Muscle of leg (tissue), 11 donors: ENCODE measurements around the gene CHKB. TPM values are rescaled to one million over a fixed set of nuclear protein-coding genes. Genes with fewer than 3 reads are reported as not detected.

Source experiments
- DNase-seq: peaks from one replicate; pipeline ENCODE4 v3.0.0; 2013
- H3K27ac ChIP-seq: one replicate; pipeline ENCODE4 v1.5.1; 2013; ENCODE audit warnings: mild to moderate bottlenecking, low read length, control low read depth
- H3K27me3 ChIP-seq: one replicate; pipeline ENCODE4 v1.6.1; 2013; ENCODE audit warnings: low read length; ENCODE audit not compliant: control insufficient read depth, insufficient read depth
- H3K36me3 ChIP-seq: one replicate; pipeline ENCODE4 v1.6.1; 2013; ENCODE audit warnings: low read length; ENCODE audit not compliant: control insufficient read depth, insufficient read depth
- H3K4me1 ChIP-seq: one replicate; pipeline ENCODE4 v1.6.1; 2013; ENCODE audit warnings: low read length; ENCODE audit not compliant: control insufficient read depth, insufficient read depth
- H3K4me3 ChIP-seq: one replicate; pipeline ENCODE4 v1.5.1; 2013; ENCODE audit warnings: low read length, control low read depth
- H3K9me3 ChIP-seq: replicated peaks from 2 replicates; pipeline ENCODE4 v1.6.1; 2013; ENCODE audit warnings: low read depth, low read length; ENCODE audit not compliant: control insufficient read depth
- WGBS: methylation state at CpG from one replicate; pipeline ENCODE4 v1.1.5; 2013; ENCODE audit warnings: missing lambda C conversion rate; ENCODE audit not compliant: insufficient coverage; 5-methylcytosine and 5-hydroxymethylcytosine counted together
- polyA plus RNA-seq, 8 donors: library from polyadenylated mRNA; unstranded; fragments of 120-200 nt; gene quantifications; one replicate each; pipeline versions ENCODE4 v1.2.1 to v1.2.3, GENCODE V29; 2013; ENCODE audit warnings: inconsistent platforms in 1 of 8, low replicate concordance in 1 of 8; ENCODE audit not compliant: insufficient read length in 8 of 8, insufficient read depth in 1 of 8
- total RNA-seq: library from RNA; stranded (reverse); fragments of 120-200 nt; gene quantifications from one replicate; pipeline ENCODE4 v1.2.4, GENCODE V29; 2013

CHKB gene
- total and polyA plus RNA-seq, 9 donors, result 38.6 to 61.7 (median 47.5) TPM

DNA sequence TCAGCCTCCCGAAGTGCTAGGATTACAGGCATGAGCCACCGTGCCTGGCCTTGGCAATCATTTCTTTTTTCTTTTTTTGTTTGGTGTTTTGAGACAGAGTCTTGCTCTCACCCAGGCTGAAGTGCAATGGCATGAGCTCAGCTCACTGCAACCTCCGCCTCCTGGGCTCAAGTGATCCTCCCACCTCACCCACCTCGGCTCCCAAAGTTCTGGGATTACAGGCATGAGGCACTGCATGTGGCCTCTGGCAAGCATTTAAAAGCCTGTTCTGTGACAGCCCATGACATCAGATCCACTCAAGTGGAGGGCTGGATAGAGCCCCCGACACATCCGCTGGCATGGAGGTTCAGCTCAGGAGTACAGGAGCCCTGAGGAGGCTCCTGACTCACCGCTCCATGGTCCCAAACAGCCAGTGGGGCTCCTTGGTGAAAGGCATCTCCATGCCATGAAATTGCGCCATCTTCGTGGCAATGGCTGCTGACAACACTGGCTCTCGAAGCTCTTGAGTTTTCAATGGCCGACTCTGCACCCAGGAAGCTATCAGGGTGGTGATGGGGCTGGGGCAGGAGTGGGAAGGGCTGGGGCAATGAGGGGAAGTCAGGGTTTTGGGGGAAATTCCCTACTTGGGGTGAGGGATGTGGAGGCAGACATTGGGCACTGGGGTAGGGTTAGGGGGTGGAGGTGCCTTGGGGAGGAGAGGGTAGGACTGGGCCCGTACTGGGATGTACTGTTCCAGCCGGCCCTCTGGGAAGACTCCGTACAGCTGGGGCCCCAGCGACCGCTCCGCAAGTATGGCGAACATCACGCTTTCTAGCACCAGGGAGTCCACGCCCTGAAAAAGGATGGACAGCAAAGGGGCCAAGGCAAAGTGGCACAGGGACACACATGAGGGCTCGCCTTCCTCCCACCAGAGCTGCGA lies 1.4 kb downstream of the CHKB start:
- H3K36me3 ChIP-seq, result peaks cover 22% of the 10 kb centered on the region
- H3K27me3 ChIP-seq, result peaks cover 17% of the 10 kb centered on the region
- peaks cover 50% of the 10 kb centered on the region for H3K4me1 ChIP-seq
- H3K4me3 ChIP-seq, result peak overlapping the region; percentile 93
- no peak for DNase-seq
- H3K27ac ChIP-seq, result no peak overlapping the region
- no peaks in the 10 kb centered on the region for H3K9me3 ChIP-seq
- 90% methylated on average over 18 of the region's 22 CpGs for WGBS

- no peak overlapping the region for H3K27ac ChIP-seq
- no peak for DNase-seq
- H3K4me1 ChIP-seq, result peaks cover 50% of the 10 kb centered on the region
- H3K4me3 ChIP-seq, result no peak overlapping the region
- peaks cover 22% of the 10 kb centered on the region for H3K36me3 ChIP-seq
- H3K27me3 ChIP-seq, result peaks cover 19% of the 10 kb centered on the region
- no peaks in the 10 kb centered on the region for H3K9me3 ChIP-seq
- WGBS, result 86% methylated on average over 1 of the region's 4 CpGs
Observed at GRCh38 chr22:50579752-50580151, 2.9 kb downstream of the CHKB start.

GRCh38 chr22:50578776-50579310 lies 3.8 kb downstream of the CHKB start:
- H3K36me3 ChIP-seq, result peaks cover 26% of the 10 kb centered on the region
- peaks cover 49% of the 10 kb centered on the region for H3K4me1 ChIP-seq
- no peak overlapping the region for H3K4me3 ChIP-seq
- no peak for DNase-seq
- peaks cover 19% of the 10 kb centered on the region for H3K27me3 ChIP-seq
- H3K9me3 ChIP-seq, result no peaks in the 10 kb centered on the region
- H3K27ac ChIP-seq, result peak overlapping the region; percentile 81
- 43% methylated on average over 5 of the region's 8 CpGs for WGBS

GRCh38 chr22:50577987-50578775 lies 4.5 kb downstream of the CHKB start, which contains the start of gene CPT1B:
Gene CPT1B (minus strand): TSS chr22:50578427. CDS start chr22:50577915, 512 bp downstream.
- H3K27me3 ChIP-seq, result peaks cover 19% of the 10 kb centered on the region
- peak; percentile 62 for DNase-seq
- peaks cover 42% of the 10 kb centered on the region for H3K4me1 ChIP-seq
- 8% methylated on average over 48 of the region's 63 CpGs for WGBS
- peak within 1 kb of the TSS; percentile 81 for H3K27ac ChIP-seq
- no peaks in the 10 kb centered on the region for H3K9me3 ChIP-seq
- H3K36me3 ChIP-seq, result peaks cover 27% of the 10 kb centered on the region
- H3K4me3 ChIP-seq, result peak within 1 kb of the TSS; percentile 22

DNA sequence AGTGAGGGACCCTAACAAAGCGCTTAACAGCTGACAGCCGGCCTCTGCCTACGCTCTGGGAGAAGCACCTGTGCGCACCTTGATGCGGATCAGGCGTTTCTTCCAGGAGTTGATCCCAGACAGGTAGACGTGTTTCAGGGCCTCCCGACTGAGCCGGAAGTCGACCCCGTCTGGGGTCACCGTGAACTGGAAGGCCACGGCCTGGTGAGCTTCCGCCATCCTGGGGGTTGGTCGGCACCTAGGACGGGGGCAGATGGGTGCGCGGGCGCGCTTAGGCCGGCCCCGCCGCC lies 5.0 kb downstream of the CHKB start:
- peak overlapping the region; percentile 15 for H3K4me3 ChIP-seq
- H3K27me3 ChIP-seq, result peaks cover 19% of the 10 kb centered on the region
- H3K4me1 ChIP-seq, result peaks cover 41% of the 10 kb centered on the region
- no peaks in the 10 kb centered on the region for H3K9me3 ChIP-seq
- DNase-seq, result no peak
- H3K36me3 ChIP-seq, result peaks cover 28% of the 10 kb centered on the region
- H3K27ac ChIP-seq, result peak overlapping the region; percentile 13
- WGBS, result 30% methylated on average over 23 of the region's 23 CpGs

DNA sequence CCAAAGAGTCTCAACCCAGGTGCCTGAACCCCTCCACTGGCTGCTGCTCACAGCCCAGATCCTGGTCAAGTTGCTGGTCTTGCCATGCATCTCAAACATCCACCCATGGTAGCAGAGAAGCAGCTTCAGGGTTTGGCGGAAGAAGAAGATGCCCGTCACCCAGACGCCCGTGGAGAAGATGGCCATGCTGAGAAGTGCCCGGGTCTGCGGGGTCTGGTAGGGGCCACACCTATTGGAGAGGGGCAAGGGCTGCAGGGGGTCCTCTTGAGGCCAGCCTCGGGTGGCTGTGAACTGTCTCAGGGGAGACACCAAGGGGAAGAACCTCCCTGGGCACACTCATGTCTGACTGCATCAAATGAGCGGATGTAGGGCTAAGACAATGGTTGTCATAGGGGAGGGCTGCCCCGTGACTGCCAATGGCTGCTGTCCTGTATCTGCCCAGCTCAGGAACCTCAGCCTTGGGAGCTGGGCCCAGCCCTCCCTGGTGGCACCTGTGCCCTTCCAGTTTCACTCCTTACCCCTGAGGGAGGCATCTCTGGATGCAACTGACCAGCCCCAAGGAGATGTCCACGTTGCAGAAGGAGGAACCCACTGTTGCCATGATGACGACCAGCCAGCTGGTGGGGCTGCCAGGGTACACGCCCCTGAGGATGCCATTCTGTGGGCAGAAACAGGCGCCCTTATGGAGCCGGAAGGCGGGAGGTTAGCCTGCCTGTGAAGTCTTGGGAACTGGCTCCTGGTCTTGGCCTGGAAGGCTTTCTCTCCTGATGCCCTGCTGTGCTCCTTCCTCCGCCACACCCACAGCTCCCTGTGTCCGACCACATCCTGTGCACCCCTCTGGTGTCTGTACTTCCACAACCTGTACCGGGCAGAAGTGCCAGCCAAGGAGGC lies 5.6 kb downstream of the CHKB start:
- WGBS, result 81% methylated on average over 18 of the region's 18 CpGs
- H3K36me3 ChIP-seq, result peaks cover 33% of the 10 kb centered on the region
- H3K27me3 ChIP-seq, result peaks cover 19% of the 10 kb centered on the region
- H3K4me3 ChIP-seq, result peak overlapping the region; percentile 15
- no peak for DNase-seq
- no peaks in the 10 kb centered on the region for H3K9me3 ChIP-seq
- H3K4me1 ChIP-seq, result peaks cover 41% of the 10 kb centered on the region
- peak overlapping the region; percentile 13 for H3K27ac ChIP-seq

DNA sequence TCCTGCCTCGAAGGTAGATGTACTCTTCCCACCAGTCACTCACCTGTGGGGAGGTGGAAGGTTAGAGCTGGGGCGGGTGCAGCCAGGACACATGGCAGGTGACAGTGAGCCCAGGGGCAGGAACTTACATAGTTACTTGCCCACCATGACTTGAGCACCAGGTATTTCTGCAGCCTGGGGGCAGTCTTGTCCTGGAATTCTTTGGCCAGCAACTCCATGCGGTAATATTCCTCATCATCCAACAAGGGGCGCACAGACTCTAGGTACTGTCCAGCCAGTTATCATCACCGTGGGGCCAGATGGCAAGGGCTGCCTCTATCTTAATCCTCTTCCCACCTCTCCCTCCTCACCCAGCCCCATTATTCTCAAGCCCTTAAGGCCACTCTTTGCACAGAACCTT lies 6.6 kb downstream of the CHKB start:
- peaks cover 38% of the 10 kb centered on the region for H3K36me3 ChIP-seq
- H3K27me3 ChIP-seq, result peaks cover 19% of the 10 kb centered on the region
- H3K27ac ChIP-seq, result no peak overlapping the region
- peaks cover 32% of the 10 kb centered on the region for H3K4me1 ChIP-seq
- no peaks in the 10 kb centered on the region for H3K9me3 ChIP-seq
- DNase-seq, result no peak
- no peak overlapping the region for H3K4me3 ChIP-seq
- WGBS, result 41% methylated on average over 5 of the region's 5 CpGs

DNA sequence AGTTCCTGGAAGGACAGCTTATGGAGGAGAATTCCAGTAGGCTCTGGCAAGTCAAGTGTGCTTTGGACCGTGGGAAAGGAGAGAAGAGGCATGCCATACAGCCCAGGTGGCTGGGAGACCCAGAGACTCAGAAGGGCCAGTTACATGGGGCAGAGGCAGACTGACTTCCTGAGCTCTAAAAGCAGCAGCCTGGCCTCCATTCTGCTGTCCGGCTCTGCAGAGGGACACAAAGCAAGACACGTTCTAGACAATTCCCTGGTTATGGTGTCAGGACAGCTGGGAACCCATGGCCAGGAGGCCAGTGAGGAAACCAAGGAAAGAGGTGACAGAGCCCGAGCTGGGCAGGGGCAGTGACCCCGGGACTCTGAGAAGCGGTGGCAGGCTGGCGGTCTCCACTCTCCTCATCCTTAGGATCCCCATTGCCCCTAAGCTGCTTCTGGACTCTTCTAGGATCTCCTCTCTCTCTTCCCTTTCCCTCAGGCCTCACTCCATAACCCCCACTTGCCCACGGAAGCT lies 7.2 kb downstream of the CHKB start:
- H3K4me1 ChIP-seq, result peaks cover 32% of the 10 kb centered on the region
- H3K9me3 ChIP-seq, result no peaks in the 10 kb centered on the region
- H3K36me3 ChIP-seq, result peaks cover 40% of the 10 kb centered on the region
- DNase-seq, result no peak
- H3K4me3 ChIP-seq, result no peak overlapping the region
- H3K27ac ChIP-seq, result no peak overlapping the region
- peaks cover 19% of the 10 kb centered on the region for H3K27me3 ChIP-seq
- 49% methylated on average over 4 of the region's 8 CpGs for WGBS

GRCh38 chr22:50574383-50574755 lies 8.3 kb downstream of the CHKB start:
- no peak overlapping the region for H3K4me3 ChIP-seq
- DNase-seq, result no peak
- H3K36me3 ChIP-seq, result peaks cover 30% of the 10 kb centered on the region
- H3K27me3 ChIP-seq, result peaks cover 19% of the 10 kb centered on the region
- 79% methylated on average over 10 of the region's 11 CpGs for WGBS
- H3K4me1 ChIP-seq, result peaks cover 24% of the 10 kb centered on the region
- no peak overlapping the region for H3K27ac ChIP-seq
- no peaks in the 10 kb centered on the region for H3K9me3 ChIP-seq
